Measurements from ENCODE around the gene NUFIP2.

The NUFIP2 gene

DNA sequence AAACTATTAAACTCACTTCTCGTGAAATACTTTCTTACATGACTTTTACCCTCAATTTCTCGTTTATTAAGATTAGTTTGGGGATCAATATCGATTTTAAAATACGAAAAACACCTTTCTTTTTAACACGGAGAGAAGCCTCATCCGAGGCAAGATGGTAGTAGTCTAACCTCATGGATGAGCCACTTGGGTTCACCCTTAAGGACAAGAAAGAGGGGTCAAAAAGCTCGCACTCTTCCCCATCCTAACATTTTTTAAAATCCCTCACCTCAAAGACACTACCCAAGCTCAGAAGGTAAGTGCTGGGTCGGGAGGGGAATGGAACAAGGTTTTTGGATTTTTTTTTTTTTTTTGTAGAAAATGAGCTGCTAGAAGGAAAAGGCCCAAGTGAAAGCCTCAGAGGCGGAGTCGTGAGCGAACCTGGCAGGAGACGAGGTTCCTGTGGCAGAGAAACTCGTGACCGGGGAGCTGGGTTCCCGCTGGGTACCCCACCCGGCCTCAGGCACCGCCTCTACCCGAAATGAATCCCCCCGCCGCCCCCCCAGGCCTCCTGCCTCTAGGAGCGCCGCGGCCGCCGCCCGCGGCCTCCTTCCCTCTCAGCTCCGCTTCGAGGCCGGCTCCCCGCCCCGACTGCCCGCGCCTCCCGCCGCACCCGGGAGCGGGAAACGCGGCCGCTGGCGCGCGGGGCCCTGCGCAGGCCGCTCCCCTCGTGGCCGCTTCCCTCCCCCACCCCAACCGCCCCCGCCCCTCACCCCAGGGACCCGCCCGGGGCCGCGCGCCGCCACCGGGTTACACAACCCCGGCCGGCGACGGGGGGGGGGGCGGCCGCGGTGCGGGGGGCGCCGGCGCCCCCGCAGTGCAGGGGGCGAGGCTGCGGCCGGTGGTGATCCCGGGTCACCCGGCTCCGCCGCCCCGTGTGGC lies 1.6 kb downstream of the NUFIP2 start:
- TF ChIP-seq ZFX (IDR thresholded peaks at IDR 0.05): peak; percentile 48
- TF ChIP-seq CTCF (conservative IDR thresholded peaks at IDR 0.05): no peak
- H3K27ac ChIP-seq: peak overlapping the region; percentile 98

- H3K27ac ChIP-seq: no peak overlapping the region
- TF ChIP-seq ZFX (IDR thresholded peaks at IDR 0.05): no peak
- TF ChIP-seq CTCF (conservative IDR thresholded peaks at IDR 0.05): peak; percentile 89
Observed at GRCh38 chr17:29291163-29291752, 2.7 kb downstream of the NUFIP2 start.

DNA sequence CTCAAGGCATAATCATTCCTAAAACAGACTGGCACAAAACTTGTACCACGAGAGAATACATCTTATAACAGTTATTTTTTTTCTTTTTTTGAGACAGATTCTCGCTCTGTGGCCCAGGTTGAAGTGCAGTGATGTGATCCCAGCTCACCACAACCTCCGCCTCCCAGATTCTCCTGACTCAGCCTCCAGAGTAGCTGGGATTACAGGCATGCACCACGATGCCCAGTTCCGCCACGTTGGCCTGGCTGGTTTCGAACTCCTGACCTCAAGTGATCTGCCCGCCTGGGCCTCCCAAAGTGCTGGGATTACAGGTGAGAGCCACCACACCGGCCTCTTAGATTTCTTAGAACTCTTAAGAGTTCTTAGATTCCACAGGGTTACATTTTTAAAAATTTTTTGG lies 4.1 kb downstream of the NUFIP2 start:
- TF ChIP-seq ZFX (IDR thresholded peaks at IDR 0.05): no peak
- TF ChIP-seq CTCF (conservative IDR thresholded peaks at IDR 0.05): no peak
- H3K27ac ChIP-seq: no peak overlapping the region

DNA sequence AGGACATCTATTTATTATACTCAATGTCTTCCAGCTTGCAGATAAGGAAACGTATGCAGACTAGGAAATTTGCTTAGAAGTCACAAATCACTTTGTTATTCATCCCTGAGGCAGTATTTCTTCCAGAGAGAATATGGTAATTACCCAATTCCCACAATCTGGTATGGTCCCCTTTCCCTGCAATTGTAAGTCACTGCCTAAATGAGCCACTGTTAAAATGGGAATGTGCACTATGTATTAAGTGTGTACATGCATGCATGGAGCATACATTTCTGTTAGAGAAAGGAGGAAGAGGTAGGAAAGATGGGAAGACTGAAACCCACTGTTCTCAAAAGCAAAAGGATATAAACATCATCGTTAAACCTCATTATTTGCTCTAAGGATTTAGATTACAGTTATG lies 10.0 kb downstream of the NUFIP2 start:
- TF ChIP-seq ZFX (IDR thresholded peaks at IDR 0.05) (no peak), CTCF (conservative IDR thresholded peaks at IDR 0.05) (no peak)
- no peak overlapping the region for H3K27ac ChIP-seq

DNA sequence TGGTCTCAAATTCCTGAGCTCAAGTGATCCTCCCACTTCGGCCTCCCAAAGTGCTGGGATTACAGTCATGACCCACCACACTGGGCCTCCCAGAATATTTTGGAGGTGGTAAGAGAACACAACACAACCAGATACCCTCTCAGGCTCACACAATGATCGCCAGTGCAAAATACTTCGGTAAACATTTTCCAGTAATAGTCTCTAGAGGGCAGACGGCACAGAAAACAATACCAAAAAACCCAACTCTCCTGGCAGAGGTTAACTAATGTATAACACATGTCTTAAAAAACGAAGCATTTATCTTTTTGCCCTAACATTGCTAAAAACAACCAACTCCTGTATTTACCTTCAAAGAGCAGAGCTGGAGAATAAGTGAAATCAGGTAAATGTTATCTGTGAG lies 10.5 kb downstream of the NUFIP2 start:
- no peak overlapping the region for H3K27ac ChIP-seq
- TF ChIP-seq CTCF (conservative IDR thresholded peaks at IDR 0.05): no peak; the same call in 1 of the 2 replicates
- no peak for TF ChIP-seq ZFX (IDR thresholded peaks at IDR 0.05)

- no peak overlapping the region for H3K27ac ChIP-seq
- no peak for TF ChIP-seq ZFX (IDR thresholded peaks at IDR 0.05)
- TF ChIP-seq CTCF (conservative IDR thresholded peaks at IDR 0.05): no peak
Observed at GRCh38 chr17:29279397-29280070, 14.4 kb downstream of the NUFIP2 start.

- H3K27ac ChIP-seq: no peak overlapping the region
- TF ChIP-seq ZFX (IDR thresholded peaks at IDR 0.05): no peak
- TF ChIP-seq CTCF (conservative IDR thresholded peaks at IDR 0.05): no peak
Observed at GRCh38 chr17:29278692-29279091, 15.3 kb downstream of the NUFIP2 start.
